H7 (cell line): ENCODE measurements around the gene WNK2. TPM values are rescaled to one million over a fixed set of nuclear protein-coding genes. Genes with fewer than 3 reads are reported as not detected.

Experiments
- DNase-seq: peaks from one replicate; pipeline ENCODE4 v3.0.0; 2012
- H3K27me3 ChIP-seq: 2 replicates; pipeline ENCODE4 v1.6.0; 2011; ENCODE audit warnings: mild to moderate bottlenecking, low read length; ENCODE audit not compliant: control insufficient read depth, insufficient read depth
- H3K36me3 ChIP-seq: replicated peaks from 2 replicates; pipeline ENCODE4 v1.5.1; 2011; ENCODE audit warnings: low read length; ENCODE audit not compliant: control insufficient read depth, insufficient read depth
- H3K4me3 ChIP-seq: 2 replicates; pipeline ENCODE4 v1.5.1; 2011; ENCODE audit warnings: low read depth, mild to moderate bottlenecking, control low read depth, low read length, moderate library complexity; ENCODE audit not compliant: insufficient read depth
- total RNA-seq: library from RNA; depleted of rRNA; stranded (reverse); fragments of >200 nt; shearing (Covaris generic); gene quantifications from 2 replicates; pipeline ENCODE4 v1.2.3, GENCODE V29; 2014

WNK2 gene
- total RNA-seq, 1 experiment from 2014 or later: 13.3 TPM

- DNase-seq: no peak
- Histone ChIP-seq H3K36me3 (no peaks in the 10 kb centered on the region), H3K4me3 (no peak overlapping the region), H3K27me3 (no peaks in the 10 kb centered on the region)
These were observed 25.2 kb downstream of the WNK2 start for GRCh38 chr9:93209097-93209496.

GRCh38 chr9:93209576-93210323, 25.8 kb downstream of the WNK2 start:
- no peaks in the 10 kb centered on the region for H3K27me3 ChIP-seq
- H3K36me3 ChIP-seq: no peaks in the 10 kb centered on the region
- DNase-seq: no peak
- H3K4me3 ChIP-seq: no peak overlapping the region

GRCh38 chr9:93210324-93210973, 26.5 kb downstream of the WNK2 start:
- Histone ChIP-seq H3K36me3 (no peaks in the 10 kb centered on the region), H3K27me3 (no peaks in the 10 kb centered on the region), H3K4me3 (no peak overlapping the region)
- DNase-seq: no peak

- no peak for DNase-seq
- H3K27me3 ChIP-seq: no peaks in the 10 kb centered on the region
- no peaks in the 10 kb centered on the region for H3K36me3 ChIP-seq
- H3K4me3 ChIP-seq: no peak overlapping the region
These were observed 27.2 kb downstream of the WNK2 start for GRCh38 chr9:93210974-93211653.

- no peaks in the 10 kb centered on the region for H3K27me3 ChIP-seq
- H3K4me3 ChIP-seq: no peak overlapping the region
- H3K36me3 ChIP-seq: no peaks in the 10 kb centered on the region
- DNase-seq: no peak
These were observed 27.7 kb downstream of the WNK2 start for GRCh38 chr9:93211654-93212001.

- Histone ChIP-seq H3K4me3 (no peak overlapping the region), H3K27me3 (no peaks in the 10 kb centered on the region), H3K36me3 (no peaks in the 10 kb centered on the region)
- DNase-seq: no peak
These were observed 28.5 kb downstream of the WNK2 start for GRCh38 chr9:93212409-93212808.

- Histone ChIP-seq H3K36me3 (no peaks in the 10 kb centered on the region), H3K27me3 (no peaks in the 10 kb centered on the region), H3K4me3 (no peak overlapping the region)
- DNase-seq: no peak
These were observed 32.1 kb downstream of the WNK2 start for GRCh38 chr9:93216073-93216365.

- no peaks in the 10 kb centered on the region for H3K27me3 ChIP-seq
- H3K36me3 ChIP-seq: no peaks in the 10 kb centered on the region
- no peak for DNase-seq
- H3K4me3 ChIP-seq: no peak overlapping the region
These were observed 33.8 kb downstream of the WNK2 start for GRCh38 chr9:93217706-93218105.

- Histone ChIP-seq H3K27me3 (no peaks in the 10 kb centered on the region), H3K4me3 (no peak overlapping the region), H3K36me3 (no peaks in the 10 kb centered on the region)
- DNase-seq: no peak
These were observed 34.2 kb downstream of the WNK2 start for GRCh38 chr9:93218161-93218560.

- no peak for DNase-seq
- Histone ChIP-seq H3K36me3 (no peaks in the 10 kb centered on the region), H3K27me3 (no peaks in the 10 kb centered on the region), H3K4me3 (no peak overlapping the region)
These were observed 34.9 kb downstream of the WNK2 start for GRCh38 chr9:93218671-93219420.

GRCh38 chr9:93219692-93220091, 35.8 kb downstream of the WNK2 start:
- H3K27me3 ChIP-seq: no peaks in the 10 kb centered on the region
- H3K36me3 ChIP-seq: no peaks in the 10 kb centered on the region
- no peak overlapping the region for H3K4me3 ChIP-seq
- DNase-seq: no peak

- no peak for DNase-seq
- no peaks in the 10 kb centered on the region for H3K27me3 ChIP-seq
- H3K36me3 ChIP-seq: no peaks in the 10 kb centered on the region
- no peak overlapping the region for H3K4me3 ChIP-seq
These were observed 36.7 kb downstream of the WNK2 start for GRCh38 chr9:93220627-93221026.

GRCh38 chr9:93221044-93221443, 37.1 kb downstream of the WNK2 start:
- H3K4me3 ChIP-seq: no peak overlapping the region
- no peak for DNase-seq
- no peaks in the 10 kb centered on the region for H3K27me3 ChIP-seq
- H3K36me3 ChIP-seq: no peaks in the 10 kb centered on the region

GRCh38 chr9:93222890-93223259, 38.9 kb downstream of the WNK2 start:
- no peaks in the 10 kb centered on the region for H3K36me3 ChIP-seq
- no peak overlapping the region for H3K4me3 ChIP-seq
- no peaks in the 10 kb centered on the region for H3K27me3 ChIP-seq
- DNase-seq: no peak
